CD4-positive, alpha-beta T cell (primary cell): Measurements from ENCODE around the gene ADAP2. TPM values are rescaled to one million over a fixed set of nuclear protein-coding genes. Genes with fewer than 3 reads are reported as not detected.
"Not testable (repeated sequence)": the region's sequence is repeated elsewhere in the genome, so short reads cannot be mapped to it uniquely, and the experiment has no call there.

Experiments used
- ATAC-seq: fragments of 200-7000 bp; cut with Tn5 transposase; one replicate; pipeline ENCODE4 v1.10.0; 2022; ENCODE audit warnings: mild to moderate bottlenecking; ENCODE audit not compliant: poor library complexity
- CTCF ChIA-PET: fragments of 350-600 bp; sonication (Branson Sonifier 250); formaldehyde crosslinking; loops from one replicate; lab custom pipeline; 2021; ENCODE audit warnings: antibody characterized with exemption, inconsistent platforms; lab: Charles Lee
- POLR2A ChIA-PET: fragments of 350-600 bp; sonication (Branson Sonifier 250); formaldehyde crosslinking; loops from one replicate; lab custom pipeline; 2021; ENCODE audit warnings: antibody characterized with exemption, inconsistent platforms; lab: Charles Lee
- DNase-seq, 14 experiments: peaks; one replicate each; pipeline ENCODE4 v3.0.0-alpha.2; 2013 to 2020; ENCODE audit warnings: mixed read lengths in 2 of 14
- H3K27ac ChIP-seq, 2 donors: one replicate each; pipeline versions ENCODE4 v1.5.1 to v1.7.0; 2013; ENCODE audit warnings: low read length in 2 of 2, low read depth in 1 of 2, mild to moderate bottlenecking in 1 of 2
- H3K27me3 ChIP-seq, 2 experiments: 1 replicate in 1 of 2; 2 replicates in 1 of 2; pipeline versions ENCODE4 v1.6.1 to v1.7.0; 2013; ENCODE audit warnings: low read length in 2 of 2, control low read depth in 1 of 2, mild to moderate bottlenecking in 1 of 2, moderate library complexity in 1 of 2; ENCODE audit not compliant: insufficient read depth in 2 of 2, control insufficient read depth in 1 of 2
- H3K36me3 ChIP-seq: one replicate; pipeline ENCODE4 v1.6.1; 2013; ENCODE audit warnings: low read length, control low read depth; ENCODE audit not compliant: insufficient read depth
- H3K4me1 ChIP-seq: one replicate; pipeline ENCODE4 v1.6.1; 2013; ENCODE audit warnings: low read length, control low read depth; ENCODE audit not compliant: insufficient read depth
- H3K4me3 ChIP-seq: one replicate; pipeline ENCODE4 v1.5.1; 2013; ENCODE audit warnings: mild to moderate bottlenecking, low read length, moderate library complexity
- H3K9me3 ChIP-seq, 2 experiments: 1 replicate in 1 of 2; 2 replicates in 1 of 2; pipeline versions ENCODE4 v1.6.1 to v1.7.0; 2013; ENCODE audit warnings: low read length in 2 of 2, mild to moderate bottlenecking in 2 of 2, control low read depth in 1 of 2, moderate library complexity in 1 of 2; ENCODE audit not compliant: control insufficient read depth in 1 of 2, insufficient read depth in 1 of 2
- H3K27ac Mint-ChIP-seq: one replicate; pipeline ENCODE4 v1.8.0; 2020; ENCODE audit warnings: mixed read lengths
- H3K27me3 Mint-ChIP-seq: one replicate; pipeline ENCODE4 v1.8.0; 2021; ENCODE audit warnings: mixed read lengths
- H3K36me3 Mint-ChIP-seq: one replicate; pipeline ENCODE4 v1.8.0; 2021; ENCODE audit warnings: low read depth, mixed read lengths
- H3K4me1 Mint-ChIP-seq: one replicate; pipeline ENCODE4 v1.8.0; 2021; ENCODE audit warnings: low read depth, mixed read lengths
- H3K4me3 Mint-ChIP-seq: one replicate; pipeline ENCODE4 v1.8.0; 2020; ENCODE audit warnings: mild to moderate bottlenecking, mixed read lengths
- H3K9me3 Mint-ChIP-seq: one replicate; pipeline ENCODE4 v1.8.0; 2020; ENCODE audit warnings: mixed read lengths
- intact Hi-C, 2 experiments: fragments of 100-400 bp; cut with DNase I in 1 of 2; cut with micrococcal nuclease in 1 of 2; formaldehyde crosslinking; loops; one replicate each; pipeline versions ENCODE4 v1.15.1 to v1.9.0; 2023 to 2025; cut with DNase I, micrococcal nuclease
- total RNA-seq, 174 experiments: library from RNA in 2 of 174; stranded (reverse) in 2 of 174; gene quantifications; one replicate each; pipeline ENCODE4 v1.2.3 and lab custom pipeline; 2021 to 2026
- TF ChIP-seq, protein P1 (sequence below): fragments of 200-600 bp; IDR thresholded peaks from one replicate; pipeline ENCODE4 v1.8.0; 2022; ENCODE audit warnings: antibody characterized with exemption, mild to moderate bottlenecking

The ADAP2 gene
- total RNA-seq, 2 experiments from 2014 or later = 1.1 to 1.8 TPM

DNA sequence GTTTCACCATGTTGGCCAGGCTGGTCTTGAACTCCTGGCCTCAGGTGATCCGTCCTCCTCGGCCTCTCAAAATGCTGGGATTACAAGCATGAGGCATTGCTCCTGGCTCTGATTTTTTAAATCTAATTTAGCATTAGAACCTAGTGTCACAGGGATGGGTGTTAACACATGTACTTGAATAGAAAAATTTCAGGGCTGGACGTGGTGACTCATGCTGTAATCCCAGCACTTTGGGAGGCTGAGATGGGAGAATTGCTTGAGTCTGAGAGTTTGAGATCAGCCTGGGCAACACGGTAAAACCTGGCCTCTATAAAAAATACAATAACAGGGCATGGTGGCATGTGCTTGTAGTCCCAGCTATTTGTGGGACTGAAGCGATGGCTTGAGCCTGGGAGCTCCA is 43.1 kb downstream of the ADAP2 start:
- no peak overlapping the region for H3K4me3 Mint-ChIP-seq
- no peaks in the 10 kb centered on the region for H3K9me3 ChIP-seq
- DNase-seq (no peak), ATAC-seq (no peak)
- H3K27me3 Mint-ChIP-seq = no peaks in the 10 kb centered on the region
- H3K27ac ChIP-seq = no peak overlapping the region
- no peaks in the 10 kb centered on the region for H3K27me3 ChIP-seq
- H3K4me3 ChIP-seq = no peak overlapping the region
- peaks cover under 1% of the 10 kb centered on the region for H3K4me1 Mint-ChIP-seq
- POLR2A ChIA-PET = no interaction called here
- H3K4me1 ChIP-seq = peaks cover 8% of the 10 kb centered on the region
- H3K9me3 Mint-ChIP-seq = no peaks in the 10 kb centered on the region
- H3K36me3 ChIP-seq = no peaks in the 10 kb centered on the region
- intact Hi-C loops = no loop called here
- no peak overlapping the region for H3K27ac Mint-ChIP-seq
- CTCF ChIA-PET = no interaction called here
- no peaks in the 10 kb centered on the region for H3K36me3 Mint-ChIP-seq
- TF ChIP-seq, protein P1, sequence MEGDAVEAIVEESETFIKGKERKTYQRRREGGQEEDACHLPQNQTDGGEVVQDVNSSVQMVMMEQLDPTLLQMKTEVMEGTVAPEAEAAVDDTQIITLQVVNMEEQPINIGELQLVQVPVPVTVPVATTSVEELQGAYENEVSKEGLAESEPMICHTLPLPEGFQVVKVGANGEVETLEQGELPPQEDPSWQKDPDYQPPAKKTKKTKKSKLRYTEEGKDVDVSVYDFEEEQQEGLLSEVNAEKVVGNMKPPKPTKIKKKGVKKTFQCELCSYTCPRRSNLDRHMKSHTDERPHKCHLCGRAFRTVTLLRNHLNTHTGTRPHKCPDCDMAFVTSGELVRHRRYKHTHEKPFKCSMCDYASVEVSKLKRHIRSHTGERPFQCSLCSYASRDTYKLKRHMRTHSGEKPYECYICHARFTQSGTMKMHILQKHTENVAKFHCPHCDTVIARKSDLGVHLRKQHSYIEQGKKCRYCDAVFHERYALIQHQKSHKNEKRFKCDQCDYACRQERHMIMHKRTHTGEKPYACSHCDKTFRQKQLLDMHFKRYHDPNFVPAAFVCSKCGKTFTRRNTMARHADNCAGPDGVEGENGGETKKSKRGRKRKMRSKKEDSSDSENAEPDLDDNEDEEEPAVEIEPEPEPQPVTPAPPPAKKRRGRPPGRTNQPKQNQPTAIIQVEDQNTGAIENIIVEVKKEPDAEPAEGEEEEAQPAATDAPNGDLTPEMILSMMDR = no peak

DNA sequence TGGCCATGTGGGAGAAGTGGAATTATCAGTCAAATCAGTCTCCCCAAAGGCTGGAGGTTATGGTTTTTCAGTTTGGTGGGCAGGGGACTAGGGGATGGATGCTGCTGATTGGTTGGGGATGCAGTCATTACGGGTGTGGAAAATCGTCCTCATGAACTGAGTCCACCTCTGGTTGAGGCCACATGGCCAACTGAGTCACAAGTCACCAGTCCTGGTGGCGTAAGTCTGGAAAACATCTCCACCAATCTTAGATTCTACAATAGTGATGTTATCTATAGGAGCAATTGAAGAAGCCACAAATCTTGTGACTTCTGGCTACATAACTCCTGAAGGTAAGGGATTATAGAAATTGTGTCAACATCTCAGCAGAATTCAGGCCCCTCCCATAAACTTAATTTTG is 43.9 kb downstream of the ADAP2 start:
- peaks cover 15% of the 10 kb centered on the region for H3K4me1 ChIP-seq

DNA sequence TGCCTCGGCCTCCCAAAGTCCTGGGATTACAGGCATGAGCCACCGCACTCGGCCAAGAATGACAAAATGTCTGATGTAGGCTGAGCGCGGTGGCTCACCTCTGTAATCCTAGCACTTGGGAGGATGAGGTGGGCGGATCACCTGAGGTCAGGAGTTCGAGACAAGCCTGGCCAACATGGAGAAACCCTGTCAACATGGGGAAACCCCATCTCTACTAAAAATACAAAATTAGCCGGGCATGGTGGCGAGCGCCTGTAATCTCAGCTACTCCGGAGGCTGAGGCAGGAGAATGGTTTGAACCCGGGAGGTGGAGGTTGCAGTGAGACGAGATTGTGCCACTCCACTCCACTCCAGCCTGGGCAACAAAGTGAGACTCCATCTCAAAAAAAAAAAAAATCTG is 46.2 kb downstream of the ADAP2 start:
- CTCF ChIA-PET, H3K27ac ChIP-seq, H3K9me3 Mint-ChIP-seq, ATAC-seq, H3K27ac Mint-ChIP-seq, intact Hi-C loops, POLR2A ChIA-PET, H3K27me3 ChIP-seq, H3K27me3 Mint-ChIP-seq, DNase-seq, H3K4me3 ChIP-seq, H3K4me3 Mint-ChIP-seq, H3K36me3 ChIP-seq, H3K9me3 ChIP-seq: not testable (repeated sequence)
- Mint-ChIP-seq H3K4me1 (peaks cover 22% of the 10 kb centered on the region), H3K36me3 (peaks cover 10% of the 10 kb centered on the region)
- peaks cover 14% of the 10 kb centered on the region for H3K4me1 ChIP-seq

More for the DNA sequence above, 43.9 kb downstream of the ADAP2 start:
- intact Hi-C loops = no loop called here
- Mint-ChIP-seq H3K9me3 (no peaks in the 10 kb centered on the region), H3K36me3 (peaks cover 4% of the 10 kb centered on the region), H3K4me3 (no peak overlapping the region), H3K27ac (no peak overlapping the region), H3K4me1 (peaks cover 9% of the 10 kb centered on the region), H3K27me3 (no peaks in the 10 kb centered on the region)
- DNase-seq (no peak), ATAC-seq (no peak)
- ChIA-PET CTCF (no interaction called here), POLR2A (no interaction called here)
- Histone ChIP-seq H3K4me3 (no peak overlapping the region), H3K9me3 (no peaks in the 10 kb centered on the region), H3K36me3 (no peaks in the 10 kb centered on the region), H3K27me3 (no peaks in the 10 kb centered on the region), H3K27ac (no peak overlapping the region)
- TF ChIP-seq, protein P1 = no peak
